Ramos (cell line): ENCODE results near the gene ARHGEF28.

Experiments
- in situ Hi-C: fragments of 300-500 bp; cut with MboI; formaldehyde crosslinking; loops from one replicate; pipeline ENCODE4 v1.14.3; 2022; ENCODE audit warnings: low sequenced_read_pairs; ENCODE audit not compliant: unreplicated experiment

ARHGEF28 gene

DNA sequence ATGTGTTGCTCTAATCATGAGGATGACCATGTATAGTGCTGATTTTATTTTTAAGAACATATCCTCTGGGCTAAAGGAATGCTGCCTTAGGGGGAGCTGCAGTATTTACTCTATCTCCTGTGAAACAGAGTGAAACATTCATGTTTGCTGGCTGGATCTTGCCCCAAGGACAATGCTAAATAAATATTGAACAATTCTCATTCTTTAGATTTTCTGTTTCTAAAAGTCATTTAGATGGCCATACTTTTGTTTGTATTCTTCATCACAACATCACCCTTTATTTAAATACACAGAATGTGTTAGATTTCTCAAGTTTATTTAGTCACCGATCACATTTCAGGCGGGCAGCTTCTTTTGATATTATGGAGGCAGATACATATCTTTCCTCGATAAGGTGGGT, 103.3 kb downstream of the ARHGEF28 start:
- in situ Hi-C loops: no loop called here

DNA sequence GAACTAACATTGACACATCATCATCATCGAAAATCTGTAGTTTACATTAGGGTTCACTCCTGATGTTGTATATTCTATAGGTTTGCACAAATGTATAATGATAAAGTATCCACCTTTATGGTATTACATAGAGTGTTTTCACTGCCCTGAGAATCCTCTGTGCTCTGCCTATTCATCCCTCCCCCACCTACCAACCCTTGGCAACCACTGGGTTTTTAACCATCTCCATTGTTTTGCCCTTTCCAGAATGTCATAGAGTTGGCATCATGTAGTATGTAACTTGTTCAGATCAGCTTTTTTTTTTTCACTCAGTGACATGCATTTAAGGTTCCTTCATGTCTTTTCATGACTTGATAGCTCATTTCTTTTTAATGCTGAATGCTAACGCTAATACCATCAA, 106.0 kb downstream of the ARHGEF28 start:
- in situ Hi-C loops: no loop called here

- in situ Hi-C loops: no loop called here
These were observed 107.2 kb downstream of the ARHGEF28 start for GRCh38 chr5:73733219-73733618.

GRCh38 chr5:73735032-73735734, 109.2 kb downstream of the ARHGEF28 start:
- in situ Hi-C loops: no loop called here

DNA sequence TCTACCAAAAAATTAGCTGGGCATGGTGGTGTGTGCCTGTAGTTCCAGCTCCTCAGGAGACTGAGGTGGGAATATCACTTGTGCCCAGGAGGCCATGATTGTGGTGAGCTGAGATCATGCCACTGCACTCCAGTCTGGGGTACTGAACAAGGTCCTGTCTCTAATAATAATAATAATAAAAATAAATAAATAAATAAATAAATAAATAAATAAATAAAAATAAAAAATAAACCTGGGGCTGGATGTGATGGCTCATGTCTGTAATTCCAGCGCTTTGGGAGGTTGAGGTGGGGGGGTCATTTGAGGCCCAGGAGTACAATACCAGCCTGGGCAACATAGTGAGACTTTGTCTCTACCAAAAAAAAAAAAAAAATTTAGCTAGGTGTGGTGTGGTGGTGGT, 113.7 kb downstream of the ARHGEF28 start:
- in situ Hi-C loops: no loop called here

DNA sequence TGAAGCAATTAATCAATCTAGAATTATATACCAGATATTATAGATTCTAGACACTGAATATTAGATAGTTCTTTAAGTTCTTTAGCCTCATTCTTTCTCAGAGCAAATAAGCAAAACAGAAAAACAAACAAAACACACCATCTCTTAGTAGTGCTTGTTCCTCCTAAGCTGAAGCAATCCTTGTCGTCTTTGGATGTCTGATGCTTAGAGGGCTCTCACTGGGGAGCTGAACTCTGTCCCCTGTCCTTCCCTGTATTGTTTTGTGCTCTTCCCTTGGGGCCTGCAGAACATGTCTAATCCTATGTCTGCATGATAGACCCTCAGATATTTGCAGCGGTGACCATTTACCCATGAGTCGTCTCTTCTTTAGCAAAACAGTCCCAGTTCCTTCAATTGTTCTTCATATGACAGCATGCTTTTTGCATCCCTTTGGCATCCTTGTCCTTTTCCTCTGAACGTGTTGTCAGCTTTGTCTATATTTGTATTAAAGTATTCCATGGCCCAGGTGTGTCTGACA, 114.3 kb downstream of the ARHGEF28 start:
- in situ Hi-C loops: no loop called here

GRCh38 chr5:73743161-73743560, 117.2 kb downstream of the ARHGEF28 start:
- in situ Hi-C loops: no loop called here

- in situ Hi-C loops: no loop called here
These were observed 119.8 kb downstream of the ARHGEF28 start for GRCh38 chr5:73745836-73746235.

GRCh38 chr5:73746608-73747007, 120.6 kb downstream of the ARHGEF28 start:
- in situ Hi-C loops: no loop called here

GRCh38 chr5:73747696-73748380, 121.8 kb downstream of the ARHGEF28 start:
- in situ Hi-C loops: no loop called here

DNA sequence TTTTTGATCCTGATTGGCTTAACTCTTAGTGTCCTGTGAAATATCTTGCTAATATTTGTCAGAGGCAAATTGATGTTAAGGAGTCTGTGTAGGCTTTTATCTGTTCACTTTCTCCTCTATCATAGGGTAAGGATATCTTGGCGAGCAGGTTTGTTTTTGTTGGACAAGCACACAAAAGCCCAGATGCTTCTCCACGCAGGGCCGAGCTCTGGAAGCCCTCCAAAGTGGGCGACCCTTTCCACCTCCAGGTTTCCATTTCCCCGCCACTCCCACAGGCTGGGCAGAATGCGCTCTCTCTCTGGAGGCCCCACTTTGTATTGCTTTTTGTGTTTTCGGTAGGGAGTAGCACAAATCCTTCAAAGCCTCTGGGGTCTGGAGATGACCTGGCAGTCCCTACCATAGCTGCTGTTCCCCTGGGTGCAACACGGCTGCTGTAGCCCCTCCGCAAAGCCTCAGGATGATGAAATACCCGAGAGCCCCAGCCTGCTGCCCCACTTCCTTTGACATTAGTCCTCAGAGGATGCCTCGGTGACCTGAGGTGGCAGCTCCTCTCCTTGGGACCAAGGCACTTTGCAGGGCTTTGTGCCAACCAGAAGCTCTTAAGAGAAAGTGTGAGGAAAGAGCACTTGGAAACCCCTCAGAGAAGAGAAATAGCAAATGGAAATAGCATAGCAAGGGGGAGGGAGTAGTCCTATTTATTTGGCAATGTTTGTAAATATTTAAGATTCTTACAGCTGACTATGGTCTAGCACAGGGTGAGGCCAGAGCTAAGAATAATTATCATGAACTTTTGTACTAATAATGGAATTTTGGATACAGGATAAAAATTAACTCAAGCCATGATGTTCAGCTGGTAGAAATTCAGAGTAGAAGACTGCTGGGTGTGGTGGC, 122.8 kb downstream of the ARHGEF28 start:
- in situ Hi-C loops: no loop called here

DNA sequence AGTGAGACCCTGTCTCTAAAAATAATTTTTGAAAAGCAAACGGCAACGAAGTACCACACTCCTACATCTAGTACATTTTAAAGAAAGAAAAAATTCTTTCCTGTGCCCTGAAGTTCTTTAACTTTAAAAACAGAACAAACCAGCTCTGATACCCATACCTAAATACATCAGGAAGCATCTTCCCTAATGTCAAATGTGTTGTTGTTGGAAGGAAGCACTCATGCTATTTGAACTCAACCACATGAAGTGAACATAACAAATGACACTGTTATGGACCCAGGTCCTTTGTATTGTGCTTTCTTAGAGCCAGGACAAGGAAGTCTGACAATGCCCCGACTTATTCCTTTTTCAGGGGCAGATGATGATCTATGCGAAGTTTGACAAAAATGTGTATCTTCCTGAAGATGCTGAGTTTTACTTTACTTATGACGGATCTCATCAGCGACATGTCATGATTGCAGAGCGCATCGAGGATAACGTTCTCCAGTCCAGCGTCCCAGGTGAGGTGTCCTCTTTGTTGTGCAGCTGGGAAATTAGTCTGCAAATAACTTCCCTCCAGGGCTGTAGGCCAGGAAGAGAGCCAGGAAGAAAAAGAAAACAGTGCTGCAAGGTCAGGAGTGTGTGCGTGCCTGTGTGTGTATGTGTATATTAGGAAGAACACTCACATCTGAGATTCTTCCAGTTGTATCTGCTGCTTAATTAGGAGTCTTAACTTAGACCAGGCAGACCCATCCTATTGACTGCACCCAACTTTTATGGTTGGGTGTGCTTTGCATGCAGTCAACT, 123.7 kb downstream of the ARHGEF28 start:
- in situ Hi-C loops: no loop called here

- in situ Hi-C loops: no loop called here
These were observed 125.4 kb downstream of the ARHGEF28 start for GRCh38 chr5:73751254-73751914.

DNA sequence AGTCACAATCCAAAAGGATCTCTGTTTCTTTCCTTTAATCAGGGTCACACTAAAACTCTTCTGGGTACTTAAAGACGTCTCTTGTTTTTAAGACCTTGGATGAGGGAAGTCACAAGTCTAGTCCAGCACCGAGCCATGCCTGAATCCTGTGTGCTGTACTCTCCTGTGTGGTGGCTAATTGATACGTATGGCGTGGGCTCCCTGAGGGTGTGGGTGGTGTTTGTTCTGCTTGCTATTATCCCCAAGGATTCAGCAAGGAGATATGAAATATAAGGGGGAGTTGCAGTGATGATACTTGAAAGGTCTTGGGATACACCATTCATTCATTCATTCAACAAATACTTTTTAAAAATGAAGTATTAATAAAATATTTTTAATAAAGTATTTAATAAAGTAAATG, 128.3 kb downstream of the ARHGEF28 start:
- in situ Hi-C loops: no loop called here

DNA sequence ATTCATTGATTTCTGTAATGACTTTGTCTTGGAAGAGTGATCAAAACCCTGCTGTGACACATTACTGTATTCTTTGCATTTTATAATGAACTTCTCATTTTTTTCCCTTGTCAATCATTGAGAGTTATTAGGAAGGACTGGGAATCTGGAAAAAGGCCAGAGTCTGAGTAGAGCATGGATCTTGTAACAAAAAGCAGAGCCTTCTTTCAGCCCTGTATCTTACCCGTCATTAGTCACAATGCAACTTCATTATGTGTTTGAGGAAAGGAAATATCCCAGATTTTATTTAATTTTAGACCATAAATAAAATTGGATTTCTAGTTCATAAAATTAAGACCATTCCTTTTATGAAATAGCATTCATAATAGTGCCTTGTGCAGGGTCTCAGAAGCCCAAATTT, 131.4 kb downstream of the ARHGEF28 start:
- in situ Hi-C loops: no loop called here

- in situ Hi-C loops: no loop called here
These were observed 133.8 kb downstream of the ARHGEF28 start for GRCh38 chr5:73759771-73760170.

- in situ Hi-C loops: no loop called here
These were observed 137.5 kb downstream of the ARHGEF28 start for GRCh38 chr5:73763300-73764032.

- in situ Hi-C loops: no loop called here
These were observed 138.6 kb downstream of the ARHGEF28 start for GRCh38 chr5:73764586-73764985.

DNA sequence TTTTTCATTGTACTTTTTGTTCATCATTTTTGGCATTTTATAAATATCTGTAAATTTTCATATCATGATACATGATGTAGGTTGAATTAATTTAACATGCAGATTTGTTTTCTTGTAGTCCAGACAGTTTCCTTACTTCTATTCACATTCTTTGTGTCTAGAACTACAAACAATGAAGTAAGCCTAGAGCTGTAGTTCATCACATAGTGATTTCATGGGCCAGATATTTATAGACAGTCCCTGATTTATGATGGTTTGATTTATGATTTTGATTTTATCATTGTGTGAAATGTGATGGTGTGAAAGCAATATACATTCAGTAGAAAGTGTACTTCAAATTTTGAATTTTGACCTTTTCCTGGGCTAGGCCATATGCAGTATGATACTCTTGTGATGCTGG, 139.0 kb downstream of the ARHGEF28 start:
- in situ Hi-C loops: no loop called here
